Activated CD8-positive, alpha-beta T cell treated with anti-CD3 and anti-CD28 coated beads for 36 hours (primary cell): ENCODE data around the gene MNX1. TPM values are rescaled to one million over a fixed set of nuclear protein-coding genes. Genes with fewer than 3 reads are reported as not detected.

Experiments used
- ATAC-seq: fragments of 200-7000 bp; cut with Tn5 transposase; one replicate; pipeline ENCODE4 v1.10.0; 2021; ENCODE audit warnings: mild to moderate bottlenecking, moderate library complexity
- CTCF ChIA-PET: fragments of 350-600 bp; sonication (Branson Sonifier 250); formaldehyde crosslinking; loops from one replicate; lab custom pipeline; 2021; ENCODE audit warnings: antibody characterized with exemption; lab: Charles Lee
- POLR2A ChIA-PET: fragments of 350-600 bp; sonication (Branson Sonifier 250); formaldehyde crosslinking; loops from one replicate; lab custom pipeline; 2021; ENCODE audit warnings: antibody characterized with exemption; lab: Charles Lee
- DNase-seq: peaks from one replicate; pipeline ENCODE4 v3.0.0-alpha.2; 2020
- H3K27ac Mint-ChIP-seq: one replicate; pipeline ENCODE4 v1.8.0; 2021; ENCODE audit warnings: mild to moderate bottlenecking, mixed read lengths
- H3K27me3 Mint-ChIP-seq: one replicate; pipeline ENCODE4 v1.8.0; 2021; ENCODE audit warnings: mixed read lengths
- H3K36me3 Mint-ChIP-seq: one replicate; pipeline ENCODE4 v1.8.0; 2021; ENCODE audit warnings: low read depth, mixed read lengths
- H3K4me1 Mint-ChIP-seq: one replicate; pipeline ENCODE4 v1.8.0; 2021; ENCODE audit warnings: low read depth, mixed read lengths
- H3K4me3 Mint-ChIP-seq: one replicate; pipeline ENCODE4 v1.8.0; 2021; ENCODE audit warnings: mild to moderate bottlenecking, moderate library complexity, mixed read lengths
- H3K9me3 Mint-ChIP-seq: one replicate; pipeline ENCODE4 v1.8.0; 2021; ENCODE audit warnings: mixed read lengths
- intact Hi-C: fragments of 100-400 bp; cut with micrococcal nuclease; formaldehyde crosslinking; loops from one replicate; pipeline ENCODE4 v1.10.0; 2022
- total RNA-seq, 2 experiments: library from RNA; stranded (reverse); gene quantifications; one replicate each; pipeline ENCODE4 v1.2.3, GENCODE V29; 2021
- TF ChIP-seq, protein P1 (sequence below): fragments of 200-600 bp; IDR thresholded peaks from one replicate; pipeline ENCODE4 v1.8.0; 2022; ENCODE audit warnings: antibody characterized with exemption, mild to moderate bottlenecking

The MNX1 gene
- total RNA-seq, 2 experiments from 2014 or later = not detected

DNA sequence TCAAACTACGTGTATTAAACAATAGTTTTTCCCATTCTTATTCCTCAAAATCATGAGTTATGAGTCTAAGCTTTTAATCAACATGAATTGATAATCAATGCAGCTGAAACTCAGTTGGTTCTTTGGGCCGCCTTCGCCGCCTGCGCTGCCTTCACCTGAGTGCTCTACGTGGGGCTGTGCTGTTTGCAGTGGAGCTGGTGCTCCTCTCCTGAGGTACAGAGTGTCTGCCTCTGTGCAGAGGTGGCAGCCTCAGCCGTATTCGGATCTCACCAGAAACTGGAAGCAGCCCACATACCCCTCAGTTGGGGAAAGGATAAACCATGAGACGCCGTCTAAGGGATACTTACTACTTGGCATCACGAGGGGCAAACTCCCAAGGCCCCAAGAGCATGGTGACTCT lies 45.5 kb downstream of the MNX1 start:
- peaks cover 53% of the 10 kb centered on the region for H3K36me3 Mint-ChIP-seq
- CTCF ChIA-PET = interaction anchor here (1.1 to 5.2 kb wide), 2 partner anchors 15 to 433 kb away, joined by 3 to 29 read pairs; partner anchors contain the start of gene NOM1
- ATAC-seq = no peak
- DNase-seq = no peak
- no peak overlapping the region for H3K27ac Mint-ChIP-seq
- TF ChIP-seq, protein P1, sequence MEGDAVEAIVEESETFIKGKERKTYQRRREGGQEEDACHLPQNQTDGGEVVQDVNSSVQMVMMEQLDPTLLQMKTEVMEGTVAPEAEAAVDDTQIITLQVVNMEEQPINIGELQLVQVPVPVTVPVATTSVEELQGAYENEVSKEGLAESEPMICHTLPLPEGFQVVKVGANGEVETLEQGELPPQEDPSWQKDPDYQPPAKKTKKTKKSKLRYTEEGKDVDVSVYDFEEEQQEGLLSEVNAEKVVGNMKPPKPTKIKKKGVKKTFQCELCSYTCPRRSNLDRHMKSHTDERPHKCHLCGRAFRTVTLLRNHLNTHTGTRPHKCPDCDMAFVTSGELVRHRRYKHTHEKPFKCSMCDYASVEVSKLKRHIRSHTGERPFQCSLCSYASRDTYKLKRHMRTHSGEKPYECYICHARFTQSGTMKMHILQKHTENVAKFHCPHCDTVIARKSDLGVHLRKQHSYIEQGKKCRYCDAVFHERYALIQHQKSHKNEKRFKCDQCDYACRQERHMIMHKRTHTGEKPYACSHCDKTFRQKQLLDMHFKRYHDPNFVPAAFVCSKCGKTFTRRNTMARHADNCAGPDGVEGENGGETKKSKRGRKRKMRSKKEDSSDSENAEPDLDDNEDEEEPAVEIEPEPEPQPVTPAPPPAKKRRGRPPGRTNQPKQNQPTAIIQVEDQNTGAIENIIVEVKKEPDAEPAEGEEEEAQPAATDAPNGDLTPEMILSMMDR = no peak
- intact Hi-C loops = no loop called here
- H3K9me3 Mint-ChIP-seq = no peaks in the 10 kb centered on the region
- no peaks in the 10 kb centered on the region for H3K4me1 Mint-ChIP-seq
- no peaks in the 10 kb centered on the region for H3K27me3 Mint-ChIP-seq
- no peak overlapping the region for H3K4me3 Mint-ChIP-seq
- POLR2A ChIA-PET = interaction anchor here (1.1 kb wide), 1 partner anchor 14 kb away, joined by 3 read pairs; no protein-coding TSS in a partner anchor

DNA sequence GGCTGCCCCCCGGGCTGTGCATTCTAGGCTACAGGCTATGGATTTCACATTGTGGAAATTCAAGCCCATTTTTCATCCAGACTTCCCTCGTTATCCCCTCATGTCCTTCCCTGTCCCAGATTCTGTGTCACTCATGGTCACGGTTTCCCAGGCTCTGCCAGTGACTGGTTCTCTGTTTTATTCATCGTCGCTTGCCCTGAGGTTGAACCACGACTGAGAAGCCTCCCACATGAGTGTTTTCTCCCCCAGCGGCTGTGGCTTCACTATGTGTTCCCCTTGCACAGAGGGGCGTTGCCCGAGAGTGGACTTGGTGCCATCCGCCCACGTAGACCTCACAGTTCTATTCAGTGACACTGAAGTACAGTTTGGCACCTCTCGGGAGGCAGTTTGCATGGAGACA lies 47.0 kb downstream of the MNX1 start:
- Mint-ChIP-seq H3K36me3 (peaks cover 57% of the 10 kb centered on the region), H3K9me3 (no peaks in the 10 kb centered on the region), H3K27me3 (no peaks in the 10 kb centered on the region), H3K4me1 (no peaks in the 10 kb centered on the region), H3K4me3 (no peak overlapping the region), H3K27ac (no peak overlapping the region)
- TF ChIP-seq, protein P1 = no peak
- no peak for DNase-seq
- intact Hi-C loops = no loop called here
- ATAC-seq = no peak
- CTCF ChIA-PET = interaction anchor here (0.8 kb wide), 1 partner anchor 14 kb away, joined by 3 read pairs; no protein-coding TSS in a partner anchor
- POLR2A ChIA-PET = interaction anchor here (1.0 to 1.2 kb wide), 2 partner anchors 8 to 12 kb away, joined by 3 read pairs; no protein-coding TSS in a partner anchor

DNA sequence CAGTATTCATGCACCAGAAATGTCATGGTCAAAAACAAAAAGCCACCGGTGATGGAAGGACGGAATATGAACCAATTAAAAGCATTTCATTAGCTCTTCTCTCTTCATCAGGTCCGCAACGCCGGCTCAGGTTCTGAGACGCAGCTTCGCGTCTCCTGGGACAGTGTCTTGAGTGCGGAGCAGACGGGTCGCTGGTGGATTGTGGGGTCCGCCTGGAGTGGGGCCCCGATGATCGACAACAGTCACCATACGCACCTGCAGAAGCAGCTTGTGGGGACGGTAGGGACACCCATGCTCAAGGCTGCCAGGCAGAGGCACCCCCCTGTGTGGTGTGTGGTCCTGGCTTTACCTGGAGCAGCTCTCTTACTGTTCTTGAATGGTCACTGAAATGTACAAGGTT lies 47.6 kb downstream of the MNX1 start:
- TF ChIP-seq, protein P1 = no peak
- Mint-ChIP-seq H3K27me3 (no peaks in the 10 kb centered on the region), H3K36me3 (peaks cover 59% of the 10 kb centered on the region), H3K9me3 (no peaks in the 10 kb centered on the region), H3K27ac (no peak overlapping the region), H3K4me3 (no peak overlapping the region), H3K4me1 (no peaks in the 10 kb centered on the region)
- intact Hi-C loops = no loop called here
- ChIA-PET CTCF (interaction anchor here (0.8 kb wide), 1 partner anchor 13 kb away, joined by 3 read pairs; no protein-coding TSS in a partner anchor), POLR2A (interaction anchor here (1.0 to 1.2 kb wide), 2 partner anchors 9 to 11 kb away, joined by 3 read pairs; no protein-coding TSS in a partner anchor)
- DNase-seq (no peak), ATAC-seq (no peak)

DNA sequence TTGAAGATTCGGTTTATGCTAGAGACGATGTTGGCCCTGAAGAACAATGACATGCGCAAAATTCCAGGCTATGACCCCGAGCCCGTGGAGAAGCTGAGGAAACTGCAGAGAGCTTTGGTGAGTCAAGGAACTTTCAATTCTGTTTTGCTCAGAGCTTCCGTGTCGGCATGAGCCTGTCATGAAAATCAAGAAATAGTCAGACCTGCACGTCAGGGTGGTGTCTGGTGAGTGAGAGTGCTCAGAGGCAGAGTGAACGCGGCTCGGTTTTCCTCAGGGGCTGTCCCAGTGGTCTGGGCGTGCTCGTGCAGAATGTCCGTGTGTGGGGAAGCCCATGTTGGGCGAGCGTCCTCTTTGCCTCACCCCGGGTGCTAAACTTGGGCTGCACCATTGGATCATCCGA lies 48.3 kb downstream of the MNX1 start:
- CTCF ChIA-PET = no interaction called here

GRCh38 chr7:156956727-156957126 lies 53.7 kb downstream of the MNX1 start:
- DNase-seq (no peak), ATAC-seq (no peak)
- Mint-ChIP-seq H3K27me3 (no peaks in the 10 kb centered on the region), H3K27ac (peak overlapping the region; percentile 11), H3K4me3 (no peak overlapping the region), H3K4me1 (peaks cover 32% of the 10 kb centered on the region), H3K9me3 (no peaks in the 10 kb centered on the region), H3K36me3 (peaks cover 69% of the 10 kb centered on the region)
- TF ChIP-seq, protein P1 = no peak
- CTCF ChIA-PET = no interaction called here
- intact Hi-C loops = no loop called here
- POLR2A ChIA-PET = no interaction called here

More for the DNA sequence above, 48.3 kb downstream of the MNX1 start:
- H3K4me1 Mint-ChIP-seq = no peaks in the 10 kb centered on the region
- H3K27ac Mint-ChIP-seq = no peak overlapping the region
- H3K4me3 Mint-ChIP-seq = no peak overlapping the region
- no peaks in the 10 kb centered on the region for H3K9me3 Mint-ChIP-seq
- TF ChIP-seq, protein P1 = no peak
- intact Hi-C loops = no loop called here
- POLR2A ChIA-PET = interaction anchor here (1.2 kb wide), 1 partner anchor 10 kb away, joined by 3 read pairs; no protein-coding TSS in a partner anchor
- peaks cover 59% of the 10 kb centered on the region for H3K36me3 Mint-ChIP-seq
- no peaks in the 10 kb centered on the region for H3K27me3 Mint-ChIP-seq
- ATAC-seq = no peak
- DNase-seq = no peak
